GM20000 (cell line): ENCODE data around the gene ROBO1.

Source experiments
- DNase-seq: peaks from one replicate; pipeline ENCODE4 v3.0.0; 2012; ENCODE audit warnings: low spot score
- CTCF ChIP-seq: IDR thresholded peaks from 2 replicates; pipeline ENCODE4 v1.5.1; 2012; ENCODE audit warnings: mild to moderate bottlenecking, control low read depth; ENCODE audit errors: extremely low read depth, missing control alignments

ROBO1 gene

GRCh38 chr3:78985981-78986380, 781.8 kb downstream of the ROBO1 start:
- TF ChIP-seq CTCF = no peak
- no peak for DNase-seq

DNA sequence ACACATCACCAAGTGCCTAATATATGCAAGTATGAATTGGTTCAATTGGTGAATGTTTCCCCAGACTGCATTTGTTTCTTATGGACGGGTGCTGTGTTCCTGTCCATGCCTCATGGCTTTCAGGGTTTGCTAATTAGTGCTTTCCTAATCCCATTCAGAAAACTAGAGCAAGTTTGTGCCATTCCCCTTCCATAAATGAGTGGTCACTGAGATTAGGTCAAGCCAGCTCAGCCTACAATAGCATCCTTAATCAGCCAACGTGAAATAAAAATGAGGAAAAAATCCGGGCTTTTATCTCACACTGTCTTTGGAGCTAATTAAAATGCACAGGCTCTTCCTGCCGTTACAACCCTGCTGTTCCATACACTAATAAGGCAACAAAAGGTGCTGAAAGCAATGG, 788.8 kb downstream of the ROBO1 start:
- DNase-seq = no peak
- no peak for TF ChIP-seq CTCF

- DNase-seq = no peak
- no peak for TF ChIP-seq CTCF
Observed at GRCh38 chr3:78978037-78978436, 789.8 kb downstream of the ROBO1 start.

GRCh38 chr3:78977073-78977472, 790.7 kb downstream of the ROBO1 start:
- TF ChIP-seq CTCF = no peak
- DNase-seq = no peak

DNA sequence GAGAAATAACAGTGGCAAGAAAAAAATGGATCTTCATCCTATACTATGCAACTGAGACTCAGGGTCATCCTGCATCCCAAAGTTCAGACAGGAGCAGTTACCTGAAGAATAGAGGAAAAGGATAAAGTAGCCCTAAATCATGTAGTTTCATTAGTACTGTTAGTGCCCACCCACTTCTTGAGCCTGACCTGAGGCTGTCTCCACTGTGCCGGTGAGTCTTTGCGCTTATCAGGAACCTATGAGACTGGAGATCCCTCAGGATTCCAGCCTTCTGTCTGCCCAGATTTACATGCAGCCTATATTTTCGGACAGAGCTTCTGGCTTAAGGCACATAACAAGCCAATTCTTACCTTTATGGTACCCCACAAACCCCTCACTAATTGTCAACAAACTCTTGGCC, 791.6 kb downstream of the ROBO1 start:
- no peak for DNase-seq
- TF ChIP-seq CTCF = no peak

DNA sequence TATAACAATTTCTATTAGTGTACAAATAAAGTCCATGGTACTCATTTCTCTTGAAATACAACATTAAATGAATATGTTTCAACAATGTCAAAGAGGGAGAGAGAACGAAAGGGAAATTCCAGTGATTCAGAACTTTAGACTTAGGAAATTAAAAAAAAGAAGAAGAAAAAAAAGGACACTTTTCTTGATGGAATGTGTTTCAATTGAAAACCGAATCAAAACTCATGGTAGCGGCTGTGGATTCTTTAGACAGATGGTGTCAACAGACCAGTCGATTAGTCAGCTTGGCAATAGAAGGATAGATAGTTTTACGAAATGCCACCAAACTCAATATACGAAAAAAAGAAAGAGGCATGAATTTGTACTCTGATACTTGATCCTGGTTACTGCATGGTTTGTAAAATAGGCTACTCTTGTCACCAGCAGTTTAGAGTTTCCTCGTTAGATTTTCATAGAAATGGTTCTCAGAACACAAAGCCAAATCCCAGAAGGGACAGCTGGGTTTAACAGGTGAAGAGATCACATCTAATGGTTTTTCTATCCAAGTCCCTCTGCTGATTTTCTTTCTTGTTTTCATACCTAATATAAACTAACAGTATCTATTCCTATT, 793.5 kb downstream of the ROBO1 start:
- no peak for DNase-seq
- no peak for TF ChIP-seq CTCF

- no peak for TF ChIP-seq CTCF
- no peak for DNase-seq
Observed at GRCh38 chr3:78972617-78973301, 795.0 kb downstream of the ROBO1 start.
